Measurements from ENCODE around the gene NARS2. TPM values are rescaled to one million over a fixed set of nuclear protein-coding genes. Genes with fewer than 3 reads are reported as not detected.
A peak's percentile ranks its signal among the peaks of the same experiment; 100 is the strongest.

The NARS2 gene
- total RNA-seq, 6 donors from 2014 or later: 7.7 to 45.1 (median 15.5) TPM

GRCh38 chr11:78562398-78562797 lies 12.3 kb downstream of the NARS2 start:
- ATAC-seq (ENCODE audit: low FRiP score in 2 of 2) (peak in 1 of 2 donors; percentile 35), DNase-seq (no peak)
- TF ChIP-seq EP300 (IDR thresholded peaks at IDR 0.05): no peak
- no peak for TF ChIP-seq CTCF (IDR thresholded peaks at IDR 0.05)
- no peak for TF ChIP-seq POLR2A (IDR thresholded peaks at IDR 0.05)
- no peak for TF ChIP-seq POLR2AphosphoS5 (IDR thresholded peaks at IDR 0.05)
- H3K4me3 ChIP-seq: no peak overlapping the region
- H3K9me3 ChIP-seq: no peaks in the 10 kb centered on the region
- H3K36me3 ChIP-seq: peaks cover 0 to 26% (median 8%) of the 10 kb centered on the region in 4 donors
- H3K4me1 ChIP-seq: peaks cover 28 to 34% (median 31%) of the 10 kb centered on the region in 4 donors
- H3K27ac ChIP-seq: peak overlapping the region; percentile 57 to 79 (median 72)
- no peaks in the 10 kb centered on the region for H3K27me3 ChIP-seq
- 33 to 35% methylated on average over 3 of the region's 3 CpGs for WGBS, 2 donors

GRCh38 chr11:78560826-78561484 lies 13.7 kb downstream of the NARS2 start:
- 10% methylated on average over 8 of the region's 8 CpGs for WGBS, 2 donors
- peak overlapping the region; percentile 57 to 79 (median 72) for H3K27ac ChIP-seq
- DNase-seq (no peak), ATAC-seq (ENCODE audit: low FRiP score in 2 of 2) (peak in 1 of 2 donors; percentile 54)
- H3K36me3 ChIP-seq: peaks cover 0 to 14% (median 7%) of the 10 kb centered on the region in 4 donors
- H3K9me3 ChIP-seq: no peaks in the 10 kb centered on the region
- peaks cover 28 to 39% (median 35%) of the 10 kb centered on the region in 4 donors for H3K4me1 ChIP-seq
- no peaks in the 10 kb centered on the region for H3K27me3 ChIP-seq
- H3K4me3 ChIP-seq: peak overlapping the region in 1 of 4 donors; percentile 21
- TF ChIP-seq EP300 (IDR thresholded peaks at IDR 0.05) (no peak), CTCF (IDR thresholded peaks at IDR 0.05) (no peak), POLR2AphosphoS5 (IDR thresholded peaks at IDR 0.05) (no peak), POLR2A (IDR thresholded peaks at IDR 0.05) (no peak)

- Histone ChIP-seq H3K4me3 (no peak overlapping the region), H3K36me3 (peaks cover 0 to 6% (median 0%) of the 10 kb centered on the region in 4 donors), H3K27me3 (no peaks in the 10 kb centered on the region), H3K9me3 (no peaks in the 10 kb centered on the region), H3K4me1 (peaks cover 28 to 39% (median 35%) of the 10 kb centered on the region in 4 donors), H3K27ac (peak overlapping the region in 3 of 4 donors; percentile 69 to 79 (median 74))
- TF ChIP-seq POLR2AphosphoS5 (IDR thresholded peaks at IDR 0.05): no peak
- TF ChIP-seq EP300 (IDR thresholded peaks at IDR 0.05): no peak
- TF ChIP-seq POLR2A (IDR thresholded peaks at IDR 0.05): no peak
- no peak for TF ChIP-seq CTCF (IDR thresholded peaks at IDR 0.05)
- DNase-seq (no peak), ATAC-seq (ENCODE audit: low FRiP score in 2 of 2) (no peak)
- WGBS, 2 donors: 76 to 78% methylated on average over 3 of the region's 3 CpGs
These were observed 14.5 kb downstream of the NARS2 start for GRCh38 chr11:78560153-78560552.

GRCh38 chr11:78557236-78557635 lies 17.4 kb downstream of the NARS2 start:
- 62 to 67% methylated on average over 2 of the region's 2 CpGs for WGBS, 2 donors
- Histone ChIP-seq H3K4me3 (no peak overlapping the region), H3K9me3 (no peaks in the 10 kb centered on the region), H3K27ac (no peak overlapping the region), H3K4me1 (peaks cover 19 to 31% (median 25%) of the 10 kb centered on the region in 4 donors), H3K36me3 (no peaks in the 10 kb centered on the region), H3K27me3 (no peaks in the 10 kb centered on the region)
- DNase-seq (no peak), ATAC-seq (ENCODE audit: low FRiP score in 2 of 2) (no peak)
- TF ChIP-seq CTCF (IDR thresholded peaks at IDR 0.05): no peak
- TF ChIP-seq EP300 (IDR thresholded peaks at IDR 0.05): no peak
- no peak for TF ChIP-seq POLR2AphosphoS5 (IDR thresholded peaks at IDR 0.05)
- TF ChIP-seq POLR2A (IDR thresholded peaks at IDR 0.05): no peak

- ATAC-seq (ENCODE audit: low FRiP score in 2 of 2) (no peak), DNase-seq (no peak)
- TF ChIP-seq POLR2AphosphoS5 (IDR thresholded peaks at IDR 0.05): no peak
- TF ChIP-seq EP300 (IDR thresholded peaks at IDR 0.05): no peak
- no peak for TF ChIP-seq POLR2A (IDR thresholded peaks at IDR 0.05)
- Histone ChIP-seq H3K36me3 (no peaks in the 10 kb centered on the region), H3K9me3 (no peaks in the 10 kb centered on the region), H3K4me3 (no peak overlapping the region), H3K27me3 (no peaks in the 10 kb centered on the region), H3K4me1 (peaks cover 6 to 15% (median 9%) of the 10 kb centered on the region in 4 donors), H3K27ac (no peak overlapping the region)
- WGBS, 2 donors: 94 to 98% methylated on average over 3 of the region's 3 CpGs
These were observed 19.1 kb downstream of the NARS2 start for GRCh38 chr11:78555592-78555991.
